H7 (cell line): Measurements from ENCODE around the gene HDGFL1. TPM values are rescaled to one million over a fixed set of nuclear protein-coding genes. Genes with fewer than 3 reads are reported as not detected.

Experiments used
- DNase-seq: peaks from one replicate; pipeline ENCODE4 v3.0.0; 2012
- H3K27me3 ChIP-seq: 2 replicates; pipeline ENCODE4 v1.6.0; 2011; ENCODE audit warnings: mild to moderate bottlenecking, low read length; ENCODE audit not compliant: control insufficient read depth, insufficient read depth
- H3K36me3 ChIP-seq: replicated peaks from 2 replicates; pipeline ENCODE4 v1.5.1; 2011; ENCODE audit warnings: low read length; ENCODE audit not compliant: control insufficient read depth, insufficient read depth
- H3K4me3 ChIP-seq: 2 replicates; pipeline ENCODE4 v1.5.1; 2011; ENCODE audit warnings: low read depth, mild to moderate bottlenecking, control low read depth, low read length, moderate library complexity; ENCODE audit not compliant: insufficient read depth
- total RNA-seq: library from RNA; depleted of rRNA; stranded (reverse); fragments of >200 nt; shearing (Covaris generic); gene quantifications from 2 replicates; pipeline ENCODE4 v1.2.3, GENCODE V29; 2014; rRNA removed

The HDGFL1 gene
- total RNA-seq: 0.07 TPM in 1 of 2 replicates, not detected in the other

GRCh38 chr6:22569281-22570184 lies at the start of gene HDGFL1:
Gene HDGFL1 (plus strand): TSS chr6:22569566. CDS start chr6:22569576, 10 bp downstream.
- Histone ChIP-seq H3K27me3 (no peaks in the 10 kb centered on the region), H3K36me3 (no peaks in the 10 kb centered on the region), H3K4me3 (no peak within 1 kb of the TSS)
- peak; percentile 24 for DNase-seq

GRCh38 chr6:22521035-22521434 lies 48.3 kb upstream of the HDGFL1 start:
- H3K36me3 ChIP-seq: no peaks in the 10 kb centered on the region
- no peak for DNase-seq
- no peaks in the 10 kb centered on the region for H3K27me3 ChIP-seq
- no peak overlapping the region for H3K4me3 ChIP-seq

DNA sequence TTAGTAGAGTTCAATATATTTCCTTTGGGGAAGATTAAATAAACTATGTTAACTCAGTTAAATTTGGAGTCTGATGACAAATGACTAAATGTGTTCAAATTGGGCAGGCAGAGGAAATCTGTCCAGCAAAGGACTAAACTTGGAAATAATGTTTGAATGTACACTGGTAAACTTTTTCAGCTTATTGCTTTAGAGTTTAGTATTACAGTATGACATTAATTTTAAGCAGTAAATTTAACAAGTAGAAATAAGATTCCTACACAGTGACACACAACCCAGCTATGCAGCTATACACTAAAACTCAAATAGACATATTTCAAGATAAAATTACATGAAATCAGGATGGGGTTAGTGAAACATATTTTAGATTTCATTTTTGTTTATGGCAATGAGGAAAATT lies 42.6 kb upstream of the HDGFL1 start:
- H3K4me3 ChIP-seq: no peak overlapping the region
- no peaks in the 10 kb centered on the region for H3K36me3 ChIP-seq
- no peak for DNase-seq
- H3K27me3 ChIP-seq: no peaks in the 10 kb centered on the region

- no peaks in the 10 kb centered on the region for H3K27me3 ChIP-seq
- DNase-seq: no peak
- no peak overlapping the region for H3K4me3 ChIP-seq
- H3K36me3 ChIP-seq: no peaks in the 10 kb centered on the region
These were observed 39.5 kb upstream of the HDGFL1 start for GRCh38 chr6:22529866-22530265.

DNA sequence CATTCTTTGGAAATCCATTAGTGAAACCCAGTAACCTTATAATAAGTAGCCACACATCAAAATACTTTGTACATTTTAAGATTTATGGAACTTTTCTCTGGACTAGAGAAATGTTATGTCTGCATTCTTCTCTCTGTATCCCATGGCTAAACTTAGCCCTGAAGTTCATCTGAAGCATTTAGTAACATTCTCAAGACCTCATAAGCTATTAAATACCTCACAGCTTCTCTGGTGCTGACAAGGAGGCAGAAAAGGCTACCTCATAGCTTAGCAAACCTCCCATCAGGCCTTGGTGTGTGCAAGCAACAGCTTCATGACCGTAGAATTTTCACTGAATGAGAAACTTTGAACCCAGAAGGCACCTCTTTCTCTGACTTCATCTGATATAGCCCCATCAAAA lies 38.9 kb upstream of the HDGFL1 start:
- DNase-seq: no peak
- Histone ChIP-seq H3K36me3 (no peaks in the 10 kb centered on the region), H3K4me3 (no peak overlapping the region), H3K27me3 (no peaks in the 10 kb centered on the region)

DNA sequence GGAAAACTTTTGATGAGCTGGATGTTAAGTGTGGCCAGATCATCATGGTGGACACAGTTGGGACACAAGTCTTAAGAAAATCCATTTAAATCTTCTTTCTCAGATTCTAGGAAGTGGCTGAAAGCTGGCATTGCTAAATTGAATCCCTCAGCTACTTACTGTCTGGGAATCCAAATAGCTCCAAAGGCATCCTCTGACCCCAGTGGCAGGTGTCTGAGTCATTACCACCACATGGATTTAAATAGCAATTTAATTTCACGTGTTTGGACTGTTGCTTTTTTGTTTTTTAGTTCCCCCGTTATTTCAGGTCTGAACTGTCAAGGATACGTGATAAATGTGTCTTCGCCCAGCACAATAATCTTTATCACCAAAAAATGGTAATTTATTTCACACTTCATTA lies 33.2 kb upstream of the HDGFL1 start:
- DNase-seq: no peak
- Histone ChIP-seq H3K36me3 (no peaks in the 10 kb centered on the region), H3K4me3 (no peak overlapping the region), H3K27me3 (no peaks in the 10 kb centered on the region)

- Histone ChIP-seq H3K27me3 (no peaks in the 10 kb centered on the region), H3K4me3 (no peak overlapping the region), H3K36me3 (no peaks in the 10 kb centered on the region)
- no peak for DNase-seq
These were observed 24.9 kb upstream of the HDGFL1 start for GRCh38 chr6:22544476-22544875.

GRCh38 chr6:22545051-22545450 lies 24.3 kb upstream of the HDGFL1 start:
- no peaks in the 10 kb centered on the region for H3K27me3 ChIP-seq
- H3K36me3 ChIP-seq: no peaks in the 10 kb centered on the region
- no peak overlapping the region for H3K4me3 ChIP-seq
- no peak for DNase-seq

DNA sequence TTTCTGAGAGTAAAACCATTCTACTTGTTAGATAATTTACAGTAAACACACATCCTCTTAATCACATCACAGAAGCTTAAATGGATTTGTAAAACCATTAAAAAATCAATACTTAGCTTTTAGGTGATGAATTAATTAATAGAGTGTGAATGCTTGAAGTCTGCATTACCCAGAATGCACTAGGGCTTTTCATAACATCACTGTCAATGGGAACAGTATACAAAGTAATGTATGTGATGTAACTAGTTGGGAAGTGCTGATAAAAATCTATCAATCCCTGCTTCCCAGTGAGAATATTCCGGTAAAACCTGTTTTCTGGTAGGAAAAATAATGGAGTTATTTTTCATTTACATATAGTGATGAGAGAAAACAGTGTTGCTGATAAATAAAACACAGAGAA lies 23.1 kb upstream of the HDGFL1 start:
- DNase-seq: no peak
- Histone ChIP-seq H3K36me3 (no peaks in the 10 kb centered on the region), H3K4me3 (no peak overlapping the region), H3K27me3 (no peaks in the 10 kb centered on the region)

DNA sequence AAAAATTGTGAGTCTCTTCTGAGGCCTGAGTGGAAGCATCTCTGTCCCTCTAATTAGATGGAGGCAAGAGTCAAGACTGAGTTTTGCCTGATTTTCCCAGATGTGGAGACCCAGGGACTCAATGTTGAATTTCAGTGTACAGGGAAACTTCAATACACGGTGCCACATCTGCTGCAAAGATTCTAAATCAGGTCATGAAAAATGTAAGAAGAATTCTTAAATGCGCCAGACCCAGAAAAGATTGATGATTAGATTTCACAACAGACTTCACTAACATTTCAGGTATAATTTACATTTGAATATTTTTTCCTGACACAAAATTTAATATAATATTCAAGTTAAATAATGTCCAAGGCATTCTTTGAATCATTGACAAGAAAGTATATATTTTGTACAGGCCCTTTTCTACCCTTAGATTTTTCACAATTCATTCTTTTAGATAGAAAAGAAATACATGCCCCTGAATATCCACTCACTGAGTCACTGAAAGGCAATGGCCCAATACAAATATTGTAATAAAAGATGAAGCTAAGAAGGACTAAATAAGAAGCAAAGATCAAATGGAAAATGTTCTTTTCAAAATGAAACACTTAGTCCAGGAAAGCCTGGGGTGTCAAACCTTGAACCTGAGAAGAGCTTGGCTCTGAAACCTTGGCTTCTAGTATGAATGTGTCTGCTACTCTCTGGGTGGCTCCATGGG lies 18.2 kb upstream of the HDGFL1 start:
- H3K36me3 ChIP-seq: no peaks in the 10 kb centered on the region
- no peak for DNase-seq
- H3K4me3 ChIP-seq: no peak overlapping the region

GRCh38 chr6:22556266-22556665 lies 13.1 kb upstream of the HDGFL1 start:
- no peak overlapping the region for H3K4me3 ChIP-seq

More for the DNA sequence above, 18.2 kb upstream of the HDGFL1 start:
- H3K27me3 ChIP-seq: no peaks in the 10 kb centered on the region

GRCh38 chr6:22557007-22557406 lies 12.4 kb upstream of the HDGFL1 start:
- Histone ChIP-seq H3K4me3 (no peak overlapping the region), H3K27me3 (no peaks in the 10 kb centered on the region), H3K36me3 (no peaks in the 10 kb centered on the region)
- DNase-seq: no peak

More at GRCh38 chr6:22556266-22556665, 13.1 kb upstream of the HDGFL1 start:
- no peak for DNase-seq
- H3K36me3 ChIP-seq: no peaks in the 10 kb centered on the region
- H3K27me3 ChIP-seq: no peaks in the 10 kb centered on the region

DNA sequence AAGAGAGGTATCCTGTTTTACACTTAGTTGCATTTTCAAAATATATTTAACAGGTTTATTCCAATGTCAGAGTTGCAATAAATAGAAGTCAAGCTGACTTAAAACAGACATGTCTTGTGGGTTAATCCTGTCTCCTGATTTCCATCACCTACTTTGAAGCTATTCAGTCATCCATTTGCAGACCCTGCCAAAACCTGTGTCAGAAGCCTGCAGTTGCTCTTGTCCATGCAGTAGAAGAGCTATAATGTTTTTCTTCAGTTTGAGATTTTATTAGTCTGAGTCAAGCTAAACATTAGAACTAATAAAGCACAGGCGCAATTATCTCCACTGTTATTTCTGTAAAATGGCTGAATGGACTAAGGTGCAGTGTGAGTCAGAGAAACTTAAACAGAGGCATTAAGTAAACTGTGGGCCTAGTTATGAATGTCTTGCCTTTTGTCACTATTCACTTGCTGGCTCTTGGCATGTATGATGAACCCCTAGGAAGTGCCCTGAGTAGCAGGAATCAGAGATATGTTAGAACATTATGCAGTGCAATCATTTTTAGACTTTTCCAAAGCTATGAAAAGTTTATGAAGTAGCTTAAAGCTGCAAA lies 11.0 kb upstream of the HDGFL1 start:
- no peak for DNase-seq
- Histone ChIP-seq H3K27me3 (no peaks in the 10 kb centered on the region), H3K36me3 (no peaks in the 10 kb centered on the region)

DNA sequence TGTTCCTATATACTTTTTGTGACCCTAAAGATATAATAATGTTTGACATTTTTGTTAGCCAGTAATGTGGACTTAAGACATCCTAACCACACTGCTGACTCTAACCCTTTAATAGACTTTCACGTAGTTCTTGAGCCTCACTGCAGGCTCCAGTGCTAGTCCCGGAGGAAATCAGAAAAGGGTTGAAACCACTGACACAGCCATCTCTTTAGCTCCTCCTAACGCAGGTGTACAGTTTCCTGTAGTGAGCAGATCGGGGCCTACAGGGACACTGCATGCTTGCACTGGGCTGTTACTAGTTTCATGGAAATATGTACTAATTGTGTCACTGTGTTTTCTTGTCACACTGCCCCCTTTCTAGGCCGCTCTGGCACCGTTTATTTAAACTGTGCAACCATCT lies 512 bp upstream of the HDGFL1 start:
- H3K4me3 ChIP-seq: no peak overlapping the region
- H3K27me3 ChIP-seq: no peaks in the 10 kb centered on the region
- no peak for DNase-seq
- H3K36me3 ChIP-seq: no peaks in the 10 kb centered on the region

More for the DNA sequence above, 11.0 kb upstream of the HDGFL1 start:
- no peak overlapping the region for H3K4me3 ChIP-seq

GRCh38 chr6:22570185-22570551 lies 802 bp downstream of the HDGFL1 start:
- H3K27me3 ChIP-seq: no peaks in the 10 kb centered on the region
- no peak overlapping the region for H3K4me3 ChIP-seq
- H3K36me3 ChIP-seq: no peaks in the 10 kb centered on the region
- no peak for DNase-seq
